ENCODE measurements around the gene RNF31.

Gene RNF31

GRCh38 chr14:24141097-24141880 lies 6.0 kb upstream of the RNF31 start, which contains the start of gene EMC9:
TSS of gene EMC9 (minus strand) at chr14:24141591. CDS start at chr14:24141304, 287 bp downstream.
- ChIA-PET POLR2A (ENCODE audit: low non-redundant PET) (interaction anchor here (0.5 to 1.2 kb wide), 6 partner anchors 11 to 589 kb away, joined by 3 to 7 read pairs (median 4); partner anchors contain the start of genes PCK2, TINF2 and ZFHX2), CTCF (interaction anchor here (0.6 kb wide), 2 partner anchors 14 to 185 kb away, joined by 3 read pairs; no protein-coding TSS in a partner anchor)
- peak; percentile 98 for DNase-seq (ENCODE audit: low spot score)
- peak within 1 kb of the TSS; percentile 96 for H3K27ac ChIP-seq
- TF ChIP-seq CTCF (conservative IDR thresholded peaks at IDR 0.05; ENCODE audit: low read depth), result no peak

- POLR2A ChIA-PET (ENCODE audit: low non-redundant PET), result no interaction called here
- DNase-seq (ENCODE audit: low spot score), result no peak
- CTCF ChIA-PET, result interaction anchor here (0.6 kb wide), 2 partner anchors 17 to 35 kb away, joined by 3 read pairs; no protein-coding TSS in a partner anchor
- H3K27ac ChIP-seq, result peak overlapping the region; percentile 39; the same call in 1 of the 2 replicates
- no peak for TF ChIP-seq CTCF (conservative IDR thresholded peaks at IDR 0.05; ENCODE audit: low read depth)
Observed at GRCh38 chr14:24143511-24143910, 3.8 kb upstream of the RNF31 start.

GRCh38 chr14:24144451-24144850 lies 2.8 kb upstream of the RNF31 start:
- TF ChIP-seq CTCF (conservative IDR thresholded peaks at IDR 0.05; ENCODE audit: low read depth), result no peak
- POLR2A ChIA-PET (ENCODE audit: low non-redundant PET), result no interaction called here
- no peak for DNase-seq (ENCODE audit: low spot score)
- CTCF ChIA-PET, result interaction anchor here (0.6 to 0.8 kb wide), 2 partner anchors 16 to 21 kb away, joined by 3 read pairs; no protein-coding TSS in a partner anchor
- no peak overlapping the region for H3K27ac ChIP-seq

- TF ChIP-seq CTCF (conservative IDR thresholded peaks at IDR 0.05; ENCODE audit: low read depth), result no peak
- POLR2A ChIA-PET (ENCODE audit: low non-redundant PET), result interaction anchor here (0.7 kb wide), 1 partner anchor 31 kb away, joined by 3 read pairs; the partner anchor contains the start of gene DCAF11
- CTCF ChIA-PET, result interaction anchor here (2.0 kb wide), 1 partner anchor 16 kb away, joined by 10 read pairs; the partner anchor contains the start of gene IRF9
Observed at GRCh38 chr14:24145219-24145618, 2.1 kb upstream of the RNF31 start.

GRCh38 chr14:24145690-24146452 lies 1.4 kb upstream of the RNF31 start:
- DNase-seq (ENCODE audit: low spot score), result no peak
- peak overlapping the region; percentile 97 for H3K27ac ChIP-seq
- POLR2A ChIA-PET (ENCODE audit: low non-redundant PET), result interaction anchor here (0.7 kb wide), 1 partner anchor 32 kb away, joined by 3 read pairs; the partner anchor contains the start of gene DCAF11
- CTCF ChIA-PET, result interaction anchor here (0.6 to 2.0 kb wide), 3 partner anchors 8 to 29 kb away, joined by 5 to 10 read pairs (median 6); partner anchors contain the start of gene IRF9
- no peak for TF ChIP-seq CTCF (conservative IDR thresholded peaks at IDR 0.05; ENCODE audit: low read depth)

More at GRCh38 chr14:24145219-24145618, 2.1 kb upstream of the RNF31 start:
- H3K27ac ChIP-seq, result peak overlapping the region; percentile 58
- no peak for DNase-seq (ENCODE audit: low spot score)
